ENCODE measurements around the gene FRAT2. TPM values are rescaled to one million over a fixed set of nuclear protein-coding genes. Genes with fewer than 3 reads are reported as not detected.

The FRAT2 gene
- total RNA-seq, 1 donor from 2014 or later, result 20.4 TPM

GRCh38 chr10:97329766-97330165 is 4.8 kb downstream of the FRAT2 start:
- no peak for TF ChIP-seq CTCF (IDR thresholded peaks at IDR 0.05)
- intact Hi-C loops (cut with DNase I), result no loop called here
- no peak for DNase-seq
- H3K27ac ChIP-seq, result no peak overlapping the region
- no peak overlapping the region for H3K4me3 ChIP-seq
- H3K9me3 ChIP-seq, result no peaks in the 10 kb centered on the region
- H3K27me3 ChIP-seq, result no peaks in the 10 kb centered on the region
- no peak for ATAC-seq
- peaks cover 18% of the 10 kb centered on the region for H3K36me3 ChIP-seq
- H3K4me1 ChIP-seq, result peaks cover 35% of the 10 kb centered on the region

- DNase-seq (no peak), ATAC-seq (no peak)
- H3K27me3 ChIP-seq, result no peaks in the 10 kb centered on the region
- H3K36me3 ChIP-seq, result peaks cover 18% of the 10 kb centered on the region
- H3K9me3 ChIP-seq, result no peaks in the 10 kb centered on the region
- peak overlapping the region; percentile 42 for H3K27ac ChIP-seq
- peaks cover 35% of the 10 kb centered on the region for H3K4me1 ChIP-seq
- intact Hi-C loops (cut with DNase I), result no loop called here
- TF ChIP-seq CTCF (IDR thresholded peaks at IDR 0.05), result no peak
- H3K4me3 ChIP-seq, result no peak overlapping the region
Measured at GRCh38 chr10:97328646-97329453, 5.7 kb downstream of the FRAT2 start.

GRCh38 chr10:97327348-97328294 is 6.9 kb downstream of the FRAT2 start:
- peak; percentile 86 for ATAC-seq
- Histone ChIP-seq H3K4me3 (no peak overlapping the region), H3K27me3 (no peaks in the 10 kb centered on the region), H3K36me3 (peaks cover 18% of the 10 kb centered on the region), H3K27ac (peak overlapping the region; percentile 42), H3K4me1 (peaks cover 33% of the 10 kb centered on the region), H3K9me3 (no peaks in the 10 kb centered on the region)
- no peak for DNase-seq
- TF ChIP-seq CTCF (IDR thresholded peaks at IDR 0.05), result no peak
- intact Hi-C loops (cut with DNase I), result no loop called here

GRCh38 chr10:97325754-97326153 is 8.8 kb downstream of the FRAT2 start:
- H3K4me1 ChIP-seq, result peaks cover 31% of the 10 kb centered on the region
- H3K4me3 ChIP-seq, result no peak overlapping the region
- intact Hi-C loops (cut with DNase I), result no loop called here
- H3K36me3 ChIP-seq, result peaks cover 14% of the 10 kb centered on the region
- ATAC-seq (no peak), DNase-seq (no peak)
- H3K27ac ChIP-seq, result no peak overlapping the region
- no peaks in the 10 kb centered on the region for H3K27me3 ChIP-seq
- no peak for TF ChIP-seq CTCF (IDR thresholded peaks at IDR 0.05)
- H3K9me3 ChIP-seq, result no peaks in the 10 kb centered on the region

GRCh38 chr10:97323501-97323900 is 11.0 kb downstream of the FRAT2 start:
- intact Hi-C loops (cut with DNase I), result no loop called here
- no peak for DNase-seq
- no peak for TF ChIP-seq CTCF (IDR thresholded peaks at IDR 0.05)
- Histone ChIP-seq H3K27ac (no peak overlapping the region), H3K4me3 (no peak overlapping the region), H3K4me1 (peaks cover 21% of the 10 kb centered on the region), H3K36me3 (peaks cover 3% of the 10 kb centered on the region), H3K9me3 (no peaks in the 10 kb centered on the region), H3K27me3 (no peaks in the 10 kb centered on the region)
- no peak for ATAC-seq

Measured in upper lobe of right lung (tissue), 1 donor.